Stimulated activated CD4-positive, alpha-beta T cell treated with anti-CD3 and anti-CD28 coated beads, Interleukin-4, amount 100 ng/mL, for 48 hours (primary cell): Measurements from ENCODE around the gene LTBP2.
A peak's percentile ranks its signal among the peaks of the same experiment; 100 is the strongest.

Source experiments
- DNase-seq, 2 donors: peaks; one replicate each; pipeline ENCODE4 v3.0.0-alpha.2; 2020; ENCODE audit warnings: low read depth in 2 of 2

The LTBP2 gene

DNA sequence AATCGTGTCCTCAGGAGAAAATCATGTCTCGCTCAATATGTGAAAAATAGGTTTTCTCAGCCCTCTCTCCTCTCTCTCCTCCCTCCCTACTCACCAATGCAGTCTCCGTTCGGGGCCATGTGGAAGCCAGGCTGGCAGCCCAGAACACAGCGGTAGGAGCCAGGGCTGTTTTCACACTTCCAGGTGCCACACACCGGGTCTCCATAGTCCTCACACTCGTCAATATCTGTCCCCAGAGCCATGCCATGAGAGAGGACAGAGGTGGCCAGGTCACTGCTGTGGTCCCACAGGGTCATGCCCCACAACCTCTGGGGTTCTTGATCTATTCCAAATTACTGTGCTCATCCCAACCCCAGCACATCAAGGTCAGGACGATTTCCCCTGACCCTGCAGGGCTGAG is 105.0 kb downstream of the LTBP2 start:
- no peak for DNase-seq

- no peak for DNase-seq
Measured at GRCh38 chr14:74506411-74506851, 105.6 kb downstream of the LTBP2 start.

GRCh38 chr14:74505831-74506230 is 106.2 kb downstream of the LTBP2 start:
- no peak for DNase-seq

- no peak for DNase-seq
Measured at GRCh38 chr14:74504874-74505720, 106.9 kb downstream of the LTBP2 start.

GRCh38 chr14:74504412-74504811 is 107.6 kb downstream of the LTBP2 start:
- DNase-seq: no peak

DNA sequence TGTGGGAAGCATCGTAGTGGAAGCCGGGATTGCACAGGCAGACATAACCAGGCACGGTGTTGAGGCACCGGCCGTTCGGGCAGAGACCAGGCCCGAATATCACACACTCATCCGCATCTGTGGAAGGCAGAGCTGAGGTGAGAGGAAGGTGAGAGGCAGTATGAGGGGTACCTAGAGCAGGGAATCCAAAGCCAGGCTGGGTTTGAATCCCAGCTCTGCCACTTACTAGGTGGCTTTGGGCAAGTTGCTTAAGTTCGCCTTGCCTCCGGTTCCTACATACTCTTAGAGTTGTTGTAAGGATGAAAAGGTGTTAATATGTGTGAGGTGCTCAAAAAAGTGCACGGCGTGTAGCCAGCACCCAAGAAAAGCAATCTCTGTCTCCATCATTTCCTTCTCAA is 108.1 kb downstream of the LTBP2 start:
- no peak for DNase-seq

- DNase-seq: no peak
Measured at GRCh38 chr14:74503291-74503937, 108.6 kb downstream of the LTBP2 start.

DNA sequence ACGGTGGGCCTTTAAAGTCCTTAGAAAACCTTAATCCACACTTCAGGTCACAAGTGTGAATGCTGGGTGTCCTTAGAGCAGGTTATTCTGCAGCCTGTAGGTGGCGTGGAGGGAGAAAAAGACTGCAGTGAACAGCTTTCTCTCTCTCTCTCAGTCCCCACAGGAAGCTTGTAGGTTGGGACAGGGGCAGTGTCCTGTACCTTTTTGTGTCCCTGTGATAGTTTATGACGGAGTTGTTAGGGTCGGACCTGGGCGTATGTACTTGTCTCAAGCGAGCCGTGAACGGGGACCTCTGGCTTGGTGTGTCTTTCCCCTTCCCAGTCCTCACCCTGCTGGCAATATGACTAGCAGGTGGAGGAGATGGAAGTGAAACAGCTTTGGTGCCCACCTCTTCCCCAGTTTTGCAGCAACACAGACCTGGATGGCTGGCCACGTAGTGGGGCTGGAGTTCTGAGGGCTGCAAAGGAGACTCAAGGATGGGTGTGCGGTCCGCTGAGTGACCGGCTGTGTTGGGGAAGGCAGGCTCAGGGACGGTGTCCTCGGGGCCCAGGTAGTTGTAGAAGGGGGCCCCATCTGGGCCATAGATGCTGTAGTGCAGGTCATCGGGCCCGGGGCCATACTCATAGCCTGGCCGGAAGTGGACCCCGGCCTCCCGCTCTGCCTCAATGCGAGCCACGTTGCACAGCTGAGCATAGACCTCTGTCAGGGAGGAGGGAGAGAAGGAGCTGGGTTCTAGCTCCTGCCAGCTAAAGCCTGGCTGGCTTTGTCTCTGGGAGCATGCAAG is 109.6 kb downstream of the LTBP2 start:
- DNase-seq: no peak

- DNase-seq: no peak
Measured at GRCh38 chr14:74501691-74502090, 110.3 kb downstream of the LTBP2 start.

- no peak for DNase-seq
Measured at GRCh38 chr14:74501135-74501614, 110.9 kb downstream of the LTBP2 start.

DNA sequence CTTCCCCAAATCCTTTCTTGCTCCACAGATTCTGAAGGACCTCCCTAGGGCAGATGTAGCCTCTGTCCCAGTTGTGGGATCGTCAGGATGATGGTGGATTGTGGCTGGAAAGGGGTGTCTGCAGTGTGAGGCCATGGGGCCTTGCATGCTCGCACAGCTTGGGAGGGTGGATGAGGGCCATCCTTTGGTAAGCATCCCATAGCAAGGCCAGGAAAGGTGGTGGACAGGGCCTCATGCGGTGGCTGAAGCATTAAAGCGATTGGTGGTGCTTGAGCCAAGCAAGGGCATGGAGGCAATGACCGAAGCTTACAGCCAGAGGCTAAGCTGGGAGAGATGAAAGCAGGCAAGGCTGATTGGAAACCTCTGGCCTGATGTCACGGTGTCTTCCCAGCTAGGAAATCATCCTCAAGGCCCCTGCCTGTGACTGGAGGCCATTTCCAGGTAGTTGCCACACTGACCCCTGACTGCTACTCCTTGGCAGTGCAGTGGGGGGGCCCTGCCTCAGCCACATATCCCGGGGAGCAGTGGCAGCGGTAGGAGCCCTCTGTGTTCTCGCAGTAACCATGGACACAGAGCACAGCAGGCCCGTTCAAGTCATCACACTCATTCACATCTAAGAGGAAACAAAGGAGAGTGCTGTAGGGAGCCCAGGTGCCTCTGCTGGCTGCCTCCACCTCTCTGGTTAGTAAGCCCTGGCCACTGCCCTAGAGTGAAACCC is 111.5 kb downstream of the LTBP2 start:
- no peak for DNase-seq

DNA sequence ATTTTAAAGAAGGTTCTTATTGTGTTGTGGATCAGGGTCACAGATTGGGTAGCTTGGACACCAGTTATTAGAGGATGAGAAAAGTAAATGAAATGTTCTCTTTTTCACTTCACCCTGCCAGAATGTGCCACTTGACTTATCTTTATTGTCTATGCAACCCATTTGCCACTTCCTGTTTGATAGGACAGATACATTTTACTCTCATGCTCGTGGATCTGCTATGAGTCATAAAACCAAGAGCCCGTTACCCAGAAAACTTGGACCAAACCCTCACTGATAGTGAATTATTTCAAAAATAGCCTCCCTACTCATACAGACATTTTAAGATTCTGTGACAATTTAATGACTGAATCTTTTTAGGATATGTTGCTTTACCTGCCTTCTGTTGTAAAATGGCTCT is 116.7 kb downstream of the LTBP2 start:
- DNase-seq: no peak

DNA sequence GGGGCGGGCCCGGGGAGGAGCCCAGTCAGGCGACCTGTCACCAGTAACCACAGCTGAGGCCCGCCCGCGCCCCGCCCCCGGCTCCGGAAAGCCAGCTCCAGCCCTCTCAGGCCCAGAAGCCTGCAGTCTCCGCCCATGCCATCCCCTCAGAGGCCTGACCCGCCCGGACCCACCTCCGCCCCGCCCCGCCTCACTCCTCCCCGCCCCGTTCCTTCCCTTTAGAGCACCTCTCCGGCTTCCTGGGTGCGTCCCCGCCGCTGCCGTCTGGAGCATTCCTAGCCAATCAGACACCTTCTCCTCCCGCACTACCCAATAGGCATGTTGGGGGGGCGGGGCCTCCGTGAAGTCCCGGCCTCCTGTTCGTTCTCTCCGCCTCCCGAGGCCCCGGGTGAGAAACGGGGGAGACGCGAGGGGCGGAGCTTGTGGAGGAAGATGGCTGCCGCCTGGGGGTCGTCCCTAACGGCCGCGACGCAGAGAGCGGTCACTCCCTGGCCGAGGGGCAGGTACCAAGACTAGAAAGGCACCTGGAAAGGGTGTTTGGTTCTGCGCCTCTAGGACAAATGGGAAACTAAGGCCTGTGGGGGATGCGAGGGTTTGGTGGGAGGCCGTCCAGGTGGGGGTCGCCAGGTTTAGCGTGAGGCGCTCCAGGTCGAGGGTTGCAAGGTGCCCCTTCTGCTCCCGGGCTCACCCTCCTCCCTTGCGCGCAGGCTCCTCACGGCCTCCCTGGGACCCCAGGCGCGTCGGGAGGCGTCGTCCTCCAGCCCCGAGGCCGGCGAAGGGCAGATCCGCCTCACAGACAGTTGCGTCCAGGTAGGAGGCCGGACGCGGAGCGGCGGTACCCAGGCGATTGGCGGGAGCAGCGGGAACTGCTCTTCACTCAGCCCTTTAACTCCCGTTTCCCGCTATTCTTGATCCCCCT is 118.4 kb downstream of the LTBP2 start, which contains the start of gene ISCA2:
TSS of gene ISCA2 (plus strand) at position 423 of the 919 bp plus-strand sequence. CDS start at position 433, 10 bp downstream.
- DNase-seq: peak; percentile 99 to 100

DNA sequence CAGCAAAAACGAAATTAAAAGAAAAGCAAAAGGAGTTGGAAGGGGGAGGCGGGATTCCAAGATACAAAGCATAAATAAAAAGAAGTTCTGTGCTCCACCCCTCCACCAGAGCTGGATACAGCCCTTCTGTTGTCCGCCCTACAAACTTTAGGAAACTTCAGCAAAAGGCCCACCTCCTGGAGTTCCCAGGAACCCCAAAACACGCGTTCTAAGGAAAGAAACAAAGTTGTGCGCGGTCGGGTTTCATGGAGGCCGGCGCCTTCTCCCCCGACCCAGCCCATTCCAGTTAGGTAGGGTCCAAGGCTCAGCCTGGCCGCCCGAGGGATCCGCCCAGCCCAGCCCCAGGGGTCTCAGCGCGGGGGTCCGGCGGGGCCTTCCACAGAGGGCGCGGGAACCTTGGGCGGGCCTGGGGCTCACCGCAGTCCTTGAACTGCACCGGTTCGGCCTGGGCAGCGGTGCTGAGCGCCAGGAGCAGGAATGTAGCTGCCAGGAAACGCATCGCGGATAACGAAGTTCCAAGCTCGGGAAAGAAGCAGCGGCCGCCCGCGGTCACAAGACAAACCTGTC is 119.2 kb downstream of the LTBP2 start, which contains the start of gene NPC2:
TSS of gene NPC2 (minus strand) at position 530 of the 567 bp plus-strand sequence. CDS start at position 499, 31 bp downstream.
- DNase-seq: no peak

DNA sequence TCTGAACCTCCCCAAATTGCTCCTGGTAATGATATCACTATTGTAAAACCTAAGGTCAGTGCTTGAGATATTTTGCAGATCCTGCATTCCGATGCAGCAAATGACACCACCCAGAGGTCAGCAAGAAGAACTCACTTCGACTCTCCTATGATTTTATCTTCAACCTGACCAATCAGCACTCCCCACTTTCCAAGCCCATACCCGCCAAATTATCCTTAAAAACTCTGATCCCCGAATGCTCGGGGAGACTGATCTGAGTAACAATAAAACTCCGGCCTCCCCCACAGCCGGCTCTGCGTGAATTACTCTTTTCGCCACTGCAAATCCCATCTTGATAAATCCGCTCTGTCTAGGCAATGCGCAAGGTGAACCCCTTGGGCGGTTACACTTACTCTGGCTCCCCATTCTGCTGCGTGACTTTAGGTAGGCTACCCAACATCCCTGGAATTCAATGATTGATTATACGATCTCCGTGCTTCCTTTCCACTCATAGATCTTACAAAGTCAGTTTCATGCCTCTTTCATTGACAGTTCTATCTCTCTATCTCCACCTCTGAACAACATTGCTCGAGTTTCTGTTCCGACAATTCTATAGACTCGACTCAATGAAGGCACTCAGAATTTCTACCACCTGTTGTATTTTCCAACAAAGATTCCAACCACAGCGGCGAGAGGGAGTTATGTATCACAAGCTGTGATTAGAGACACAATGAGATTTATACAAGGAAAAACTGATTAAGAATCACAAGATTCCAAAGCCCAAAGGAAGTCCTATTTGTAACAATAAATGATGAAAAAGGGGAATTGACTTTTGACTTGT is 119.9 kb downstream of the LTBP2 start:
- DNase-seq: no peak

DNA sequence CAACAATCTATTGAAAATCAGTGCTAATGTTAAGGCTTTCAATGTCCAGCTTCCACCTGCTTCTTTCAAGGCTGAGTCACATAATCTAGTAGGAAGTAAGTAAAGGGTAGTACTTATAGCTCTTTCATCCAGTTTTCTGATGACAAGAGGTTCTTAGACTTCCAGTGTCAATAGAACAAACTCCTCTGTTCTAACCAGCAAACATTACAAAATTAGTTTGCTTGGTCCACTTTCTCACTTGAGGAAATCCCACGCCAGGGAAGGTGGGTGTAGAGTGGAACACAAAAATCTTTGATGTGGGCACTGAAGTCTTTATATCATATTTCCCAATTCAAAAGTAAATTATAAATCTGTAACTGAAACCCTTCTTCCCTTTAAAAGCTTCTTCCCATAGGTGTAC is 121.6 kb downstream of the LTBP2 start:
- DNase-seq: no peak

- DNase-seq: no peak
Measured at GRCh38 chr14:74488786-74489397, 123.1 kb downstream of the LTBP2 start.

GRCh38 chr14:74486164-74486563 is 125.9 kb downstream of the LTBP2 start:
- no peak for DNase-seq

DNA sequence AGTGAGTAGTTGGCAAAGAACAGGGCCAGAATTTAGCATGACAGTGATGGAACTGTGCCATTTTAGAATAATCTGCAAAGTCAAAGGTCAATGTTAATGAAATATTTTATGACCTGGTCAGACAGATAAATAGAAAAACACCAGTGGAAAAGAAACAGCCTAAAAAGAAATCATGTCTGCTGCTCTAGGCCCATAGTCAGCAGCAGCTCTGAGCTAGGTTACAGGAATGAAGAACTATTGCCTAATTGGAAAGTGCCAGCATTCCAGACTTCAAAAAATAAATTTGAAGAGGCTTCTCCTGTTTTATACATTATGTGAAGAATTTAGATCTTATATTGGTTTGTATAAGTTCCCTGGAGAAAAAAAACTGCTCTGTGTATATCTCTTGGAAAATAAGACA is 128.7 kb downstream of the LTBP2 start:
- DNase-seq: no peak
